Forelimb muscle (tissue), 1 donor: ENCODE measurements around the gene ALDH3B2. TPM values are rescaled to one million over a fixed set of nuclear protein-coding genes. Genes with fewer than 3 reads are reported as not detected.

ENCODE experiments used
- DNase-seq: peaks from one replicate; pipeline ENCODE4 v3.0.0-alpha.2; 2013; ENCODE audit warnings: low read depth
- polyA plus RNA-seq: library from polyadenylated mRNA; unstranded; fragments of 120-200 nt; gene quantifications from one replicate; pipeline ENCODE4 v1.2.1, GENCODE V29; 2013; ENCODE audit not compliant: insufficient read length

The ALDH3B2 gene
- polyA plus RNA-seq, 1 donor = not detected

- no peak for DNase-seq
Measured at GRCh38 chr11:67615728-67616430, 58.5 kb downstream of the ALDH3B2 start.

GRCh38 chr11:67614730-67615714 lies 59.4 kb downstream of the ALDH3B2 start:
- DNase-seq = no peak

GRCh38 chr11:67613960-67614715 lies 60.3 kb downstream of the ALDH3B2 start:
- DNase-seq = no peak

- no peak for DNase-seq
Measured at GRCh38 chr11:67613313-67613959, 61.0 kb downstream of the ALDH3B2 start.

- DNase-seq = no peak
Measured at GRCh38 chr11:67612751-67613150, 61.7 kb downstream of the ALDH3B2 start.

Other genes with a start within 250 kb of the ALDH3B2 start
- 32.0 TPM for gene RPS6KB2, start 246.1 kb downstream of the ALDH3B2 start, polyA plus RNA-seq
- gene PTPRCAP, start 236.9 kb downstream of the ALDH3B2 start, polyA plus RNA-seq = 1.1 TPM
- gene CORO1B, start 231.1 kb downstream of the ALDH3B2 start, polyA plus RNA-seq = 26.2 TPM
- gene GPR152, start 221.9 kb downstream of the ALDH3B2 start, polyA plus RNA-seq = not detected
- gene CABP4, start 219.3 kb downstream of the ALDH3B2 start, polyA plus RNA-seq = 1.1 TPM
- gene TMEM134, start 205.4 kb downstream of the ALDH3B2 start, polyA plus RNA-seq = 53.4 TPM
- 42.0 TPM for gene AIP, start 191.6 kb downstream of the ALDH3B2 start, polyA plus RNA-seq
- gene PITPNM1, start 169.3 kb downstream of the ALDH3B2 start, polyA plus RNA-seq = 6.3 TPM
- 16.2 TPM for gene CDK2AP2, start 166.5 kb downstream of the ALDH3B2 start, polyA plus RNA-seq
- not detected for gene CABP2, start 151.2 kb downstream of the ALDH3B2 start, polyA plus RNA-seq
- 200 TPM for gene GSTP1, start 90.8 kb downstream of the ALDH3B2 start, polyA plus RNA-seq
- gene NDUFV1, start 67.7 kb downstream of the ALDH3B2 start, polyA plus RNA-seq = 151 TPM
- 3.7 TPM for gene NUDT8, start 44.7 kb downstream of the ALDH3B2 start, polyA plus RNA-seq
- gene TBX10, start 34.9 kb downstream of the ALDH3B2 start, polyA plus RNA-seq = not detected
- 0.63 TPM for gene ACY3, start 23.9 kb downstream of the ALDH3B2 start, polyA plus RNA-seq